ENCODE data around the gene DEFB131B. TPM values are rescaled to one million over a fixed set of nuclear protein-coding genes. Genes with fewer than 3 reads are reported as not detected.
"Not testable (repeated sequence)": the region's sequence is repeated elsewhere in the genome, so short reads cannot be mapped to it uniquely, and the experiment has no call there.

The DEFB131B gene, protein sequence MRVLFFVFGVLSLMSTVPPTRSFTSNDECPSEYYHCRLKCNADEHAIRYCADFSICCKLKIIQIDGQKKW
- total RNA-seq: not detected

DNA sequence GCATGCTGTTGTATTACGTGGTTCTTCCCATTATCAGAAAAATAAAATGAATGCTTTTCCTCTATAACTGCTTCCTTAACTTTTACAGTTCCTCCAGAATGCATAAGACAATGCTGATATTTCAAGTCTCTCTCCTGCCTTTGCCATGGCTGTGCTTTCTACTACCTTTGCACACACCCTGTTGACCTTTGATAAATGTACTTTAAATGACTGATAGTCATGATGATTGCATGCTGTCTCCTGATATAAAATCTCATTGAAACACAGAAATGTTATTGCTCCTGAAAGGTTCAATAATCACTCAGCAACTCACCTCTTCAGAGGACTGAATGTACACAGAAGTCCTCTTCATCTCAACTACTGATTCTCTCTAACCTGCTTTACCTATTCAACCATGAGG lies at the start of gene DEFB131B:
TSS of gene DEFB131B (plus strand) at position 395 of the 400 bp plus-strand sequence. CDS start at position 395, 0 bp downstream.
- DNase-seq; H3K27ac Mint-ChIP-seq; H3K36me3 Mint-ChIP-seq (ENCODE audit: low read depth); H3K4me3 Mint-ChIP-seq; H3K9me3 Mint-ChIP-seq; POLR2A ChIA-PET; H3K27me3 Mint-ChIP-seq; H3K4me1 Mint-ChIP-seq; CTCF ChIA-PET: not testable (repeated sequence)

DNA sequence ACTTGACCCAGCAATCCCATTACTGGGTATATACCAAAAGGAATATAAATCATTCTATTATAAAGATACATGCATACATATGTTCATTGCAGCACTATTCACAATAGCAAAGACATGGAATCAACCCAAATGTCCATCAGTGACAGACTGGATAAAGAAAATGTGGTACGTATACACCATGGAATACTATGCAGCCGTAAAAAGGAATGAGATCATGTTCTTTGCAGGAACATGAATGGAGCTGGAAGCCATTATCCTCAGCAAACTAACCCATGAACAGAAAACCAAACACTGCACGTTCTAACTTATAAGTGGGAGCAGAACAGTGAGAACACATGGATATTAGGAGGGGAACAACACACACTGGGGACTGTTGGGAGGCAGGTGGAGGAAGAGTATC lies 49.0 kb upstream of the DEFB131B start:
- H3K4me1 Mint-ChIP-seq; H3K27ac Mint-ChIP-seq; H3K36me3 Mint-ChIP-seq (ENCODE audit: low read depth); DNase-seq; CTCF ChIA-PET; H3K27me3 Mint-ChIP-seq; H3K4me3 Mint-ChIP-seq; H3K9me3 Mint-ChIP-seq; POLR2A ChIA-PET: not testable (repeated sequence)

DNA sequence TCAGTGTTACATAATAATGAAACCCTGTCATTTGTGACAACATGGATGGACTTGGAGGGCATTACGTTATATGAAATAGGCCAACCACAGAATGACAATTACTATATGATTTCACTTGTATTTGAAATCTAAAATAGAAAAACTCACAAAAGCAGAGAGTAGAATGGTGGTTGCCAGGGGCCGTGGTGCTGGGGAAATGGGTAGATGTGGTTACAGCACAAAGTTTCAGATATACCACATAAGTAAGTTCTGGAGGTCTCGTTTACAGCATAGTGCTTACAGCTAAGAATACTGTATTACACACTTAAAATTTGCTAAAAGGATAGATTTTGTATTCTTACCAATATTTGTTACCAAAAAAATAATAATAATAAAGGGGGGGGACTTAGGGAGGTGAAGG lies 48.6 kb upstream of the DEFB131B start:
- H3K27me3 Mint-ChIP-seq, H3K4me1 Mint-ChIP-seq, CTCF ChIA-PET: not testable (repeated sequence)

DNA sequence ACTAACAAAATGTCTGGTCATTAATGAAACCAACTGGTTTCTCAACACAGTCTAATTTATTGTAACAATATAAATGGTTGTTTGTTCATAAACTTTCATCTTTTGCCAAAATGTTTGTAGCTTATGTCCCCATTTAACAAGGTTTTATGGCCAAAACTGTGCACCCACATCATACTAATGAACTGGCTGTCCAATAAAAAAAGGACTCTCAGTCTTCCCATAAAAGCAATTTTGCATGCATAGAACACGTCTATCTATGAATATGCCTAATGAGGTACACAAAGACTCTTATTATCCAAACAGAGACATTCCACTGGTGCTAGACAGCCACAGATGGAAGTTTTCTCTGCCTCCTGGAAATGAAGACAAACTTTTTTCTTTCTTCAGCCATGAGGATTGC lies 45.4 kb upstream of the DEFB131B start, which contains the start of gene DEFB108B:
TSS of gene DEFB108B (plus strand) at position 390 of the 400 bp plus-strand sequence. CDS start at position 390, 0 bp downstream.
- H3K4me1 Mint-ChIP-seq; DNase-seq; H3K27me3 Mint-ChIP-seq; H3K4me3 Mint-ChIP-seq; H3K9me3 Mint-ChIP-seq; POLR2A ChIA-PET; CTCF ChIA-PET; H3K27ac Mint-ChIP-seq; H3K36me3 Mint-ChIP-seq (ENCODE audit: low read depth): not testable (repeated sequence)

More for the DNA sequence above, 48.6 kb upstream of the DEFB131B start:
- DNase-seq; POLR2A ChIA-PET; H3K36me3 Mint-ChIP-seq (ENCODE audit: low read depth); H3K9me3 Mint-ChIP-seq; H3K4me3 Mint-ChIP-seq; H3K27ac Mint-ChIP-seq: not testable (repeated sequence)

DNA sequence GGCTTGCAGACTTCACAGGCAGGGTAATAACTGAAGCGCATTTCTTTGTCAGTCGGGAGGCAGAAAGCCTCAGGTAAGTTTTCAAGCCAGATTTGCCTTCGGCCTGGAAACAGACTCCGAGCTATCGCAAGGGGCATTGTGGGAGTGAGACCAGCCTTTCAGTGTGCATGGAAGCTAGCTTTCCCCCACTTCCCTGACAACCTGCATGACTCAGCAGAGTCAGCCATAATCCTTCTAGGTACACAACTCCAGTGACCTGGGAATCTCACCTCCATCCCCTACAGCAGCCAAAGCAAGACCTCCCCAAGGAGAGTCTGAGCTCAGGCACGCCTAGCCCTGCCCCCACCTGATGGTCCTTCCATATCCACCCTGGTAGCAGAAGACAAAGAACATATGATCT lies 35.5 kb upstream of the DEFB131B start:
- H3K4me1 Mint-ChIP-seq; H3K4me3 Mint-ChIP-seq; H3K9me3 Mint-ChIP-seq; DNase-seq; CTCF ChIA-PET; H3K36me3 Mint-ChIP-seq (ENCODE audit: low read depth); H3K27me3 Mint-ChIP-seq; POLR2A ChIA-PET; H3K27ac Mint-ChIP-seq: not testable (repeated sequence)

DNA sequence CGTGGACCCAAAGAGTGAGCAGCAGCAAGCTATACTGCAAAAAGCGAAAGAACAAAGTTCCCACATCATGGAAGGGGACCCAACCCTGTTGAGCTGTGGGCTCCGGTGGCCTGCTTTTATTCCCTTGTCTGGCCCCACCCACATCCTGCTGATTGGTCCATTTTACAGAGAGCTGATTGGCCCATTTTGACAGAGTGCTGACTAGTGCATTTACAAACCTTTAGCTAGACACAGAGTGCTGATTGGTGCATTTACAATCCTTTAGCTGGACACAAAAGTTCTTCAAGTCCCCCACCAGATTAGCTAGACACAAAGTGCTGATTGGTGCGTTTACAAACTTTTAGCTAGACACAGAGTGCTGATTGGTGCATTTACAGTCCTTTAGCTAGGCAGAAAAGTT lies 34.9 kb upstream of the DEFB131B start:
- H3K36me3 Mint-ChIP-seq (ENCODE audit: low read depth); DNase-seq; CTCF ChIA-PET; H3K4me1 Mint-ChIP-seq; H3K4me3 Mint-ChIP-seq; H3K27me3 Mint-ChIP-seq; H3K9me3 Mint-ChIP-seq; POLR2A ChIA-PET; H3K27ac Mint-ChIP-seq: not testable (repeated sequence)

DNA sequence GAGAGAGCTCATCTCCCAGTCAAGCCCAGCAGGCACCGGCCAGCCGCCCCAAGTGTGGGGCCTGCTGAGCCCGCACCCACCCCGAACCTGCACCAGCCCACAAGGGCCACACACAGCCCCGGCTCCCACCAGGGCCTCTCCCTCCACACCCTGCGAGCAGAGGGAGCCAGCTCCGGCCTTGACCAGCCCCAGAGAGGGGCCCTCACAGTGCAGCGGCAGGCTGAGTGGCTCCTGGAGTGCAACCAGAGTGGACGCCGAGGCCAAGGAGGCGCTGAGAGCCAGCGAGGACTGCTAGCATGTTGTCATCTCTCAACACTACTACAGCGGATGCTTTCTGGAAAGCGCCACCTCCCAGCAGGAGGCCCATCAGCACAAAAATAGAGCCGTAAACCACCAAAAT lies 34.4 kb upstream of the DEFB131B start:
- Mint-ChIP-seq H3K4me3 (no peak overlapping the region), H3K4me1 (no peaks in the 10 kb centered on the region), H3K27ac (no peak overlapping the region), H3K9me3 (peaks cover 2% of the 10 kb centered on the region), H3K36me3 (ENCODE audit: low read depth) (no peaks in the 10 kb centered on the region), H3K27me3 (peaks cover 4% of the 10 kb centered on the region)
- POLR2A ChIA-PET: no interaction called here
- CTCF ChIA-PET: no interaction called here
- no peak for DNase-seq

DNA sequence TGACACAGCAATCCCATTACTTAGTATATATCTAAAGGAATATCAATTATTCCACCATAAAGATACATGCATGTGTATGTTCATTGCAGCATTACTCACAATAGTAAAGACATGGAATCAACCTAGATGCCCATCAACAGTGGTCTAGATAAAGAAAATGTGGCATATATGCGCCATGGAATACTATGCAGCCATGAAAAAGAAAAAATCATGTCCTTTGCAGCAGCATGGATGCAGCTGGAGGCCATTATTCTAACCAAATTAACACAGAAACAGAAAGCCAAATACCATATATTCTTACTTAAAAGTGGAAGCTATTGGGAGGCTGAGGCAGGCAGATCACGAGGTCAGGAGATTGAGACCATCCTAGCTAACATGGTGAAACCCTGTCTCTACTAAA lies 24.4 kb upstream of the DEFB131B start:
- DNase-seq; CTCF ChIA-PET; H3K4me1 Mint-ChIP-seq; POLR2A ChIA-PET; H3K27me3 Mint-ChIP-seq; H3K36me3 Mint-ChIP-seq (ENCODE audit: low read depth); H3K4me3 Mint-ChIP-seq; H3K27ac Mint-ChIP-seq: not testable (repeated sequence)
- H3K9me3 Mint-ChIP-seq: peaks cover 11% of the 10 kb centered on the region

DNA sequence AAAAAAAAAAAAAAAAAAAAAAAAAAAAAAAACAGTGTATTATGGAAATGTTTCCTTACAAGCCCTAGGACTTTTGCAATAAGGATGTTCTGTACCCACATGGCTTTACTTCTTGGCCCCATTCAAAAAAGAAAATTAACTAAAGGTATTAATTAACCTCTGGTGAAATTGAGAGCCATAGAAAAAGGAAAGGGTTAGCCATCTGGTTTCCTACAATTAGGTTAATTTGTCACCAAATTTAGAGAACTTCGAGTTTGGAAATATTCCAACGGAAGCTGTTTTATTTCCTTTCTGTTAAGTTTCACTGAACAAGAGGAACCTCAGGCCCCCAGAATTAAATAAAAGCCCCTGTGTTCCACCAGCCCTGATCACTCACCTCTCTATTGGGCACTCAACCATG lies 22.4 kb upstream of the DEFB131B start:
- not testable (repeated sequence) for H3K27me3 Mint-ChIP-seq, H3K4me1 Mint-ChIP-seq, DNase-seq

DNA sequence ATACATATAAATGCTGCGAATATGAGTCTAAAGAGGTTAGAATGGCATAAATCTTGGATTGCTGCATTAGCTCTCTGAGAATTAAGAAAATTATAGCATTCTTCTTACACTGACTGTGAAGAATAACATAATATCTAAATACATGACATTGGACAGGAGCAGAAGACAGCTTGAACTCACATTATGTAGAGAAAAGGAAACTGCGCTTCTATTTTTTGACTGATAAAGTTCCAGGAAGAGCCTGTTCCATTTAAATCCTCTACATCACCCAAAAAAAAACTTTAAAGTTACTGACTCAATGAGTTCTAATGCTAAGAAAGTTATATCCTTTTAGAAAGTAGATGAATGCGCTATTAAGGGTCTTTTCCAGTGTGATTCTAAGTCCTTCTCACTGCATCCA lies 17.4 kb upstream of the DEFB131B start:
- POLR2A ChIA-PET; H3K27ac Mint-ChIP-seq; H3K27me3 Mint-ChIP-seq; H3K4me3 Mint-ChIP-seq; H3K4me1 Mint-ChIP-seq; H3K9me3 Mint-ChIP-seq; DNase-seq; CTCF ChIA-PET; H3K36me3 Mint-ChIP-seq (ENCODE audit: low read depth): not testable (repeated sequence)

More for the DNA sequence above, 22.4 kb upstream of the DEFB131B start:
- H3K9me3 Mint-ChIP-seq; POLR2A ChIA-PET; H3K27ac Mint-ChIP-seq; H3K4me3 Mint-ChIP-seq; CTCF ChIA-PET; H3K36me3 Mint-ChIP-seq (ENCODE audit: low read depth): not testable (repeated sequence)

DNA sequence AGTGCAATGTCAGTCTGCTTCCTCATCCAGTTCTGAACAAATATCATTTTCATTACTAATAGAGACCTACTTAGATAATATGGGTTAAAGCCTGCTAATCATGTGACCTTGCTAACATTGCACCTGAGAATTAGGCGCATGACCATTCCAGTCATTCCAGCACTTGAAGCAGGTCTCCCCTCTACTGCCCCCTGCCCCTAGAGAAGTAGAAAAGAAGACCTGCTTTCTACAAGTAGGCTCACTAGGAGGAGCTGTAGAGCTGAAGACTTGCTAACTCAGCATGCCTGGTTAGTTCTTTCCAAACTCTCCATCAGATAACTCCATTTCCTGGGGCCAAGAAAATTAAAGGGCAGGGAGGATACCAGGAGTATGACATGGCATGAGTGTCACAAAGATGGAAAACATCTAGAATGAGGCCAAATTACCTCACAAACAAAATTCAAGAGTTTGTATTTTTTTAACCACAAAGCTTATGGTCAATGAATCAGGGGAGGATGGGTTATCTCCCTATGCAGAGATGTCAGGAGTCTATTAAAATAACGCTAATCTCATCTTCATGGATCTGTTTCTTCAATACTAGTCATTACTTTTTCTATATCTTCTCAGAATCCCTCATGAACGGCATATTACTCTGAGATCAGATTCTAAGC lies 14.2 kb upstream of the DEFB131B start:
- H3K4me1 Mint-ChIP-seq; H3K36me3 Mint-ChIP-seq (ENCODE audit: low read depth); H3K9me3 Mint-ChIP-seq; H3K4me3 Mint-ChIP-seq; POLR2A ChIA-PET; H3K27ac Mint-ChIP-seq; H3K27me3 Mint-ChIP-seq: not testable (repeated sequence)
- CTCF ChIA-PET: interaction anchor here (0.6 kb wide), 1 partner anchor 134 kb away, joined by 3 read pairs; no protein-coding TSS in a partner anchor
- peak; percentile 38 for DNase-seq

DNA sequence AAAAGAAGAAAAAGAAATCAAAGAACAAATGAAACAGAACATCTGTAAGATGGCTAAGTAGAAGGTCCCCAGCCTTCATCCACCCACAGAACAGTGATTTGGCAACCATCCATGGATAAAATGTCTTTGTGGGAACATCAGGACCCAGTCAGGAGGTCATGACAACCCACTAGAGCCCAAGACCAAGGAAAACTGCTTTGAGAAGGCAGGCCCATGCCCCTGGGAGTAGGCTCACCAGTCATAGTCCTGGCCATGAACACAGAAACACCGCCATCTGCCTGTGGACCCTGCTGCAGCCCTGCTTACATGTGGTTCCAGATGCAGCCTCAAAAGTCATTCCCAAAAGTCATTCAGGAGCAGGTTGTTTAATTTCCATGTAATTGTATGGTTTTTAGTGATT lies 11.0 kb upstream of the DEFB131B start:
- CTCF ChIA-PET: not testable (repeated sequence)

DNA sequence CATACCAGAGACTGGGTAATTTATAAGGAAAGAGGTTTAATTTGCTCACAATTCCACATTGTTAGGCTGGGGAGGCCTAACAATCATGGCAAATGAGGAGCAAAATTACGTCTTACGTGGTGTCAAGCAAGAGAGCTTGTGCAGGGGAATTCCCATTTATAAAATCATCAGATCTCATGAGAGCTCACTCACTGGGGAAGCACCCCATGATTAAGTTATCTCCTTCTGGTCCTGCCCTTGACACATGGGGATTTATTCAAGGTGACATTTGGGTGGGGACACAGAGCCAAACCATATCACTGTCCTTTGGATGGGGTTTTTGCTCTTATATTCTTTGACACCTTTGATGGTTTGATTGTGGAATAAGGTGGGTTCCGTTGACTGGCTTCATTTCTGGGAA lies 8.3 kb upstream of the DEFB131B start:
- H3K4me1 Mint-ChIP-seq; H3K27me3 Mint-ChIP-seq; H3K9me3 Mint-ChIP-seq; H3K36me3 Mint-ChIP-seq (ENCODE audit: low read depth); POLR2A ChIA-PET; H3K27ac Mint-ChIP-seq; H3K4me3 Mint-ChIP-seq; DNase-seq: not testable (repeated sequence)
- CTCF ChIA-PET: interaction anchor here (0.5 kb wide), 1 partner anchor 100 kb away, joined by 3 read pairs; no protein-coding TSS in a partner anchor

More for the DNA sequence above, 11.0 kb upstream of the DEFB131B start:
- H3K27me3 Mint-ChIP-seq; POLR2A ChIA-PET; H3K9me3 Mint-ChIP-seq; DNase-seq; H3K4me3 Mint-ChIP-seq; H3K36me3 Mint-ChIP-seq (ENCODE audit: low read depth); H3K27ac Mint-ChIP-seq; H3K4me1 Mint-ChIP-seq: not testable (repeated sequence)

DNA sequence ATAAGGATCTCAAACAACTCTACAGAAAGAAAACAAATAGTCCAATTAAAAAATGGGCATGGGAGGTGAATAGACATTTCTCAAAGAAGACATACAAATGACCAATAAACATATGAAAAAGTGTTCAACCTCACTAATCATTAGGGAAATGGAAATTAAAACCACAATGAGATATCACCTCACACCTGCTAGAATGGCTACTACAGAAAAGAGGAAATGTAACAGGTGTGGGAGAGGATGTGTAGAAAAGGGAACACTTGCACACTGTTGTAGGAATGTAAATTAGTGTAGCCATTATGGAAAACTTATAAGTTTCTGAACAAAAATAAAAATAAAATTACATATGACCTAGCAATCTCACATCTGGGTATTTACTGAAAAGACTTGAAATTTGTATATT lies 7.6 kb upstream of the DEFB131B start:
- H3K27ac Mint-ChIP-seq; H3K9me3 Mint-ChIP-seq; H3K27me3 Mint-ChIP-seq; H3K36me3 Mint-ChIP-seq (ENCODE audit: low read depth); H3K4me3 Mint-ChIP-seq; CTCF ChIA-PET; POLR2A ChIA-PET; DNase-seq; H3K4me1 Mint-ChIP-seq: not testable (repeated sequence)

Data from activated CD4-positive, alpha-beta T cell treated with anti-CD3 and anti-CD28 coated beads, Interleukin-2, amount 10 ng/mL, durations not matched to agents 7 days and 5 days (primary cell).